GM18526 (cell line): ENCODE results near the gene REST.

Experiments
- POLR2A ChIP-seq: IDR thresholded peaks from 3 replicates; pipeline ENCODE4 v1.6.1; 2011; ENCODE audit not compliant: insufficient read length; ENCODE audit errors: extremely low read depth

REST gene

DNA sequence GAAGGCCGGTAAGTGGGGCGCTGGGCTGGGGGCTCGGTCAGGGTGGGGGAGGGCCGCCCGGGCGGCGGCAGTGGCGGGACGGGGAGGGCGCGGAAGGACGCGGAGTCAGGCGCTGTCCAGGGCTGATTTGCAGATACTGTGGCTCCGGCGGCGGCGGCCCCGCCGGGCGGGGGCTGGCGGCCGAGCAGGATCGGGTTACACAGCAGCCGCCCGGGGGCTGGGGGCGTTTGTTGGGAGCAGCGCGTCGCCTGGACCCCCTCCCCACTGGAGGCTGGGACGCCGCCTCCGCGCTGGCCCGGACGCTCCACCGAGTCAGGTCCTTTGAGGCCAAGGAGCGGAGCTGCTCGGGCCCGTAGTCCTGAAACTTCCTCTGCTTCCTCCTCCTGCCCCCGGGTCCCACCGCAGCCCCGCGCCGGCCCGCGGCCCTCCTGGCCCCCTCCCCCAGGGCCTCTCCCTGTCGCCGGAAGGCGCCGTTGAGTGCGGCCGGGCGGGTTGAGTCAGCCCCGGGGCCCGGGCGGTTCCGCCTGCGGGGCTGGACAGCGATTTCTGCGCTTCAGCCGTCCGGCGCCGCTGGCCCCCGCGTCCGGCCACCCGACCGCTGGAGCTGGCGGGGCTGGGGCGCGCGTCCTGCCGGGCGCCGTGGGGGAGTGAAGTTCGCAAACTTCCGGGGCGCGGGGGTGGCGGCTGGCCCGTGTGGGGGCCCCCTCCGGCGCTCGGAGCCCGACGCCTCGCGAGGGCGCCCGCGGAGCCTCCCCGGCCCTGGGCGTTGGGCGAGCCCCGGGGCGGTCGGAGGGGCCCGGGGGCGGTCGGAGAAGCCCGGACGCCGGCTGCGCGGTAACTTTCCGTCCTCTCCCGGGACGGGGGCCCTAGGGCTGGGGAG, 746 bp downstream of the REST start:
- peak; percentile 15 for TF ChIP-seq POLR2A

DNA sequence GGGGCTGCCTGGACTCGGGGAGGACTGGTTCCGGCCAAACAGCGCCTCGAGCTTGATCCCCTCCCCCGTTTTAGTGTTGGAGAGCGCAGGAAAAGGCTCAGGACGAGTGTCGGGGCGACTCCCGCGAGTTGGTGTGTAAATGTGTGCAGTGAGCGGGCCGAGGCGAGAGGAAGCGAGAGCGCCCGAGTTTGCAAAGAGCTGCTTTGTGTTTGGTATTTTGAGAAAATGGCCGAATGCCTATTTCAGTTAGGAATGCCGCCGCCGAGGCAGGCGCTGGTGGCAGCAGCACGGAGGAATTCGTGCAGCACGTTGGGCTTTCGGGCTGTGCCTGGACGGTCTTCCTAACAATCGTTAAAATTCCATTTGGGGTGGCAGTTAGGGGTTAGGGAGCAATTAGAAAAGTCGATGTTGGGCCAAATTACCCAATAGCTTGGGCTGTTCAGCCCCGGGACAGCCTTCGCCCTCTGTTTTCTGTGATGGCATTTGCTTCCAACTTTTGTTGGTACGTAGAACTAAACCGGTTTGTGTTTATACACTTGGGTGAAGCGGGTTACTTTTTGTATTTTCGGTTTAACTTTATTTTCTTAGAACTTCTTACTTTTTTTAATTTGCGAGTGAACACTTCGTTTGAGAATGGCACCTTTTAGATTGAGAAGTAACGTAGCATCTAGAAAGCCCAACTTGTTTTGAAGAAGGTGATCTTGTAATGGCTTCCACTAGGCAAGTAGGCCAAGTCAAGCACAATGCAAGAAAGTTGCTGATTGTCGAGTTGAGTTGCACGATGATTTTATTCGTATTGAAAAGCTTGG, 1.6 kb downstream of the REST start:
- TF ChIP-seq POLR2A: peak; percentile 13

DNA sequence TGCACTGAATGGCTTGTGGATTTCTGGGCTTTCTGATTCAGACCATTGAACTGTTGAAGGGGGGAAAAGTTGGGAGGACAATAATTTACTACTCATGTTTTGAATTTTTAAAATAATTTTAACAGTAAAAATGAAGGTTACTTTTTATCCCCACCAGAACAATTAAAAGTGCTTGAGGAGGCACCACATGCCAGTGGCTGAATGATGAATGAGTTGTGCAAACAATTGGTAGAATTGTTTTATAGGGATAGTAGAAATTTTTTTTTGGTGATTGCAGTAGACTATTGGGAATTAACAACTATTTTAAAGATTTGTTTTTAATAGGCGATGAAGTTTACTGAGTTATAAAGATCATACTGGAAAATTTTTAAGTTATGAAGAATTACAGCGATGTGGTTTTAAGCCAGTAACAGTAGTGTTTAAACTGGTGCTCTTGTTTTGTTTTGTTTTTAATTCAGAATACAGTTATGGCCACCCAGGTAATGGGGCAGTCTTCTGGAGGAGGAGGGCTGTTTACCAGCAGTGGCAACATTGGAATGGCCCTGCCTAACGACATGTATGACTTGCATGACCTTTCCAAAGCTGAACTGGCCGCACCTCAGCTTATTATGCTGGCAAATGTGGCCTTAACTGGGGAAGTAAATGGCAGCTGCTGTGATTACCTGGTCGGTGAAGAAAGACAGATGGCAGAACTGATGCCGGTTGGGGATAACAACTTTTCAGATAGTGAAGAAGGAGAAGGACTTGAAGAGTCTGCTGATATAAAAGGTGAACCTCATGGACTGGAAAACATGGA, 2.7 kb downstream of the REST start:
- TF ChIP-seq POLR2A: no peak

- TF ChIP-seq POLR2A: no peak
Observed at GRCh38 chr4:56914336-56914735, 6.6 kb downstream of the REST start.

- no peak for TF ChIP-seq POLR2A
Observed at GRCh38 chr4:56927196-56927595, 19.5 kb downstream of the REST start.

DNA sequence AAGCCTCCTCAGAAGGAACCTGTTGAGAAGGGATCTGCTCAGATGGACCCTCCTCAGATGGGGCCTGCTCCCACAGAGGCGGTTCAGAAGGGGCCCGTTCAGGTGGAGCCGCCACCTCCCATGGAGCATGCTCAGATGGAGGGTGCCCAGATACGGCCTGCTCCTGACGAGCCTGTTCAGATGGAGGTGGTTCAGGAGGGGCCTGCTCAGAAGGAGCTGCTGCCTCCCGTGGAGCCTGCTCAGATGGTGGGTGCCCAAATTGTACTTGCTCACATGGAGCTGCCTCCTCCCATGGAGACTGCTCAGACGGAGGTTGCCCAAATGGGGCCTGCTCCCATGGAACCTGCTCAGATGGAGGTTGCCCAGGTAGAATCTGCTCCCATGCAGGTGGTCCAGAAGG, 22.9 kb downstream of the REST start:
- no peak for TF ChIP-seq POLR2A

- TF ChIP-seq POLR2A: no peak
Observed at GRCh38 chr4:56931924-56932323, 24.2 kb downstream of the REST start.

GRCh38 chr4:56937262-56937661, 29.6 kb downstream of the REST start:
- no peak for TF ChIP-seq POLR2A

DNA sequence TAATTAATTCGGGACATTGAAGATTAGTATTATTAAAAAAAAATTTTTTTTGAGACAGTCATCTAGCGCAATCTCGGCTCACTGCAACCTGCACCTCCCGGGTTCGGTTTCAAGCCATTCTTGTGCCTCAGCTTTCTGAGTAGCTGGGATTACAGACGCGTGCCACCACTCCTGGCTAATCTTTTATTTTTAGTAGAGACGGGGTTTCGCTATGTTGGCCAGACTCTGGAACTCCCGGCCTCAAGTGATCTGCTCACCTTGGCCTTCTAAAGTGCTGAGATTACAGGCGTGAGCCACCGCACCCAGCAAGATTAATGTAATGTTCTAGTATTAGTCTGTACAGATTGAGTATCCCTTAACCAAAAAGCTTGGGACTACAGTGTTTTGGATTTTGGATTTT, 32.7 kb downstream of the REST start:
- TF ChIP-seq POLR2A: no peak

DNA sequence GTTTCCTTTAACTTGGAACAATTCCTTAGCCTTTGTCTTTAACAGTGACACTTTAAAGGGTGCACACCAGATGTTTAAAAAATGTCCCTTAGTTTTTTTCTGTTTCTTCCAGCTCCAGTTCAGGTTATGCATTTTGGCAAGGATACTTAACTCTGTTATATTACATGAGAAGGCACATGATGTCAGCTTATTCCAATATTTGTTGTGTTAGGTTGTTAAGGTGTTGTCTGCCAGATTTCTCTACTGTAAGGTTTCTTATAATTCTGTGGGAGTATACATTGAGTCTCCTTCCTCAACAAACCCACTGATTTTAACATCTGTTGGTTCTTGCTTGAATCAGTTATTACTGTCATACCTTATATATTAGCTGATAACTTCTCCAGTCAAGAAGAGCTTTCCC, 33.3 kb downstream of the REST start:
- no peak for TF ChIP-seq POLR2A

GRCh38 chr4:56941403-56941802, 33.7 kb downstream of the REST start:
- TF ChIP-seq POLR2A: no peak

GRCh38 chr4:56953680-56954520, 46.2 kb downstream of the REST start:
- no peak for TF ChIP-seq POLR2A

DNA sequence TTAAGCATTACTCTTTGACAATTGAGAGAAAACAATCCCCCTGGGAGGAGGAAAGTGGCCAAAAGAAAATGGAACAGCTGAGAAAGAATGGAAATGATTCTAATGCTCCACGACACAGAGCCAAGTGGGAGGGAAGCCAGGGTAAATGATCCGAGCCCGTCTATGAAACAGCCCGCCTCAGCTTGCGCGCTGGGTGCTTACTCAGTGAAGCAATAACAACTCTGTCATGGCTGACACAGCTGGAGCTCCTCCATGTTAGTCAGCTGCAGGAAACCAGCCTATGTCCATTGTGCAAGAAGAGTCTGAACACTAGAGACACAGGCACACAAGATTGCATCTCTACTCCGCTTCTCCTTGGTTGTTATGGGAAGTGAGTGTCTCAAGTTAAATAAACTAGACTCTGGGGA, 50.4 kb downstream of the REST start:
- TF ChIP-seq POLR2A: no peak

- TF ChIP-seq POLR2A: no peak
Observed at GRCh38 chr4:56959100-56959499, 51.4 kb downstream of the REST start.

DNA sequence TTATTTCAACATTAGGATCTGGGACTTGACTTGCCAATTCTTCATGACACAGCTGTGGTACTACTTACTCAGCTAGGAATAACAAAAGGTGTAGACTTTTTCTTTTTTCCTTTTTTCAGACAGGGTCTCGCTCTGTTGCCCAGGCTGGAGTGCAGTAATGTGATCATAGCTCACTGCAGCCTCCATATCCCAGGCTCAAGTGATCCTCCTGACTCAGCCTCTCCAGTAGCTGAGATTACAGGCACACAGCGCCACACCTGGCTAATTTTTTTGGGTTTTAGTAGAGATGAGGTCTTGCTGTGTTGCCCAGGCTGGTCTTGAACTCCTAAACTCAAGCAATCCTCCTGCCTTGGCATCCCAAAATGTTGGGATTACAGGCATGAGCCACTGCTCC, 53.4 kb downstream of the REST start:
- TF ChIP-seq POLR2A: no peak

DNA sequence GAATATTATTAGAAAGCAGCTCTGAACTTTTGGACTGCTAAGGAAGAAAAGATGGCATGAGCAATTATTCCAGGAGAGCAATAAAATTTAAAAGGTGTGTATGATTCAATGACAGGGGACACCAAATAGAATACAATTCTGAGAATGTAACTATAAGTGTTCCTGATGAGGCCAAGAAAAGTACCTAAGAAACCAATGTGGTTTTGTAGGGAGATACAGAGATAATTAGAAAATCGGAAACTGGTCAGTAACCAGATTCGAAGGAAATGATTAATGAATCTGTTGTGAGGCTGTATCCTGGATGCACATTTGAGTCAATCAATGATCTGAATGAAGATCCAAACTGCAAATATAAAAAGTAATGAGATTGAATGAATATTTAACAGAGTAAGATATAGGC, 63.7 kb downstream of the REST start:
- TF ChIP-seq POLR2A: no peak
